Ishikawa (cell line): ENCODE measurements around the gene PARVG.

Experiments used
- CEBPB ChIP-seq: IDR thresholded peaks from 2 replicates; pipeline ENCODE4 v1.6.1; 2012
- CREB1 ChIP-seq: IDR thresholded peaks from 2 replicates; pipeline ENCODE4 v1.6.1; 2012; ENCODE audit warnings: low read depth
- EGR1 ChIP-seq: IDR thresholded peaks from 2 replicates; pipeline ENCODE4 v1.6.1; 2012
- EP300 ChIP-seq: IDR thresholded peaks from 2 replicates; pipeline ENCODE4 v1.6.1; 2012; ENCODE audit warnings: borderline replicate concordance
- FOXM1 ChIP-seq: IDR thresholded peaks from 2 replicates; pipeline ENCODE4 v1.6.1; 2012; ENCODE audit warnings: low read depth, borderline replicate concordance
- NFIC ChIP-seq: IDR thresholded peaks from 2 replicates; pipeline ENCODE4 v1.6.1; 2012
- RAD21 ChIP-seq: IDR thresholded peaks from 2 replicates; pipeline ENCODE4 v1.6.1; 2012; ENCODE audit warnings: low read depth
- TAF1 ChIP-seq: IDR thresholded peaks from 2 replicates; pipeline ENCODE4 v1.6.1; 2012; ENCODE audit warnings: low read depth, mild to moderate bottlenecking
- TCF12 ChIP-seq: IDR thresholded peaks from 2 replicates; pipeline ENCODE4 v1.6.1; 2012; ENCODE audit warnings: low read depth
- TEAD4 ChIP-seq: IDR thresholded peaks from 2 replicates; pipeline ENCODE4 v1.6.1; 2012
- YY1 ChIP-seq: IDR thresholded peaks from 2 replicates; pipeline ENCODE4 v1.6.1; 2012; ENCODE audit warnings: low read depth
- ZBTB7A ChIP-seq: IDR thresholded peaks from 2 replicates; pipeline ENCODE4 v1.6.1; 2012; ENCODE audit warnings: low read depth
- TF ChIP-seq, protein P1 (sequence below): IDR thresholded peaks from 2 replicates; pipeline ENCODE4 v1.6.1; 2012
- TF ChIP-seq, protein P2 (sequence below): IDR thresholded peaks from 2 replicates; pipeline ENCODE4 v1.6.1; 2012; ENCODE audit warnings: low read depth, mild to moderate bottlenecking
- TF ChIP-seq, protein P3 (sequence below): IDR thresholded peaks from 2 replicates; pipeline ENCODE4 v1.6.1; 2012

Gene PARVG

DNA sequence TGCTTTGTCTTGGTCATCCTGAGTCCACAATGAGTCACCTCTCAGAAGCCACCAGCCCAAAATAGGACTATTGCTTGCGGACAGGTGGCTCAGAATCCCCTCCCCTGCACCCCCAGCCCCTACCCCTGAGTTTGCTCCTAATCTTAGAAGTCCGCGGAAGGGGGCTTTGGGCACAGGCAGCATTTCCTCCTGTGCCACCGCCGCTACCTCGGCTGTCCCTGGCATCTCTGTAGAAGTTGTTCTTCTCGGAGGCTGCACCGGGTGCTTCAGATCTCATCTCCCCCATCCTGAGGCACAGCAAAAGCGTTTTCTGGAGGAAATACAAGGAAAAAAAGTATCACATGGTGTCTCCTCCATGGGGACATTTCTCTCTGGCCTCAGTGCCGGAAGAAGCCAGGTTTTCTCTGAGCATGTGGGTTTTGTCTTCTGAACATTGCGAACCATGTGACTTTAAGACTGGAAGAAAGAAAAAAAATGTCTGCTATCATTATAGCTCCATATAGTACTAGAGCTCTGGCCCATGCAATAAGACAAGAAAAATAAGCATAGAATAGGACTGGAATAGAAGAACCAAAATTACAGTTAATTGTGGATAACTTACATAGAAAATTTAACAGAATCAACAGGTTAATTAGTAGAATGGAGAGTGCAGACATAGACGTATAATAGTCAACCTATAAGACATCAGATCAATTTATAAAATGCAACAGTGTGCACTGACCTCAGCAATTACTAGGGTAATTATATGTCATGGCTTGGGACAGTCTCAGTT, 68.8 kb downstream of the PARVG start:
- TF ChIP-seq, protein P1, sequence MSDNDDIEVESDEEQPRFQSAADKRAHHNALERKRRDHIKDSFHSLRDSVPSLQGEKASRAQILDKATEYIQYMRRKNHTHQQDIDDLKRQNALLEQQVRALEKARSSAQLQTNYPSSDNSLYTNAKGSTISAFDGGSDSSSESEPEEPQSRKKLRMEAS, result no peak
- TF ChIP-seq EGR1, result no peak
- no peak for TF ChIP-seq YY1
- TF ChIP-seq NFIC, result no peak
- no peak for TF ChIP-seq TEAD4
- TF ChIP-seq FOXM1, result no peak
- no peak for TF ChIP-seq TAF1
- no peak for TF ChIP-seq TCF12
- TF ChIP-seq, protein P2, sequence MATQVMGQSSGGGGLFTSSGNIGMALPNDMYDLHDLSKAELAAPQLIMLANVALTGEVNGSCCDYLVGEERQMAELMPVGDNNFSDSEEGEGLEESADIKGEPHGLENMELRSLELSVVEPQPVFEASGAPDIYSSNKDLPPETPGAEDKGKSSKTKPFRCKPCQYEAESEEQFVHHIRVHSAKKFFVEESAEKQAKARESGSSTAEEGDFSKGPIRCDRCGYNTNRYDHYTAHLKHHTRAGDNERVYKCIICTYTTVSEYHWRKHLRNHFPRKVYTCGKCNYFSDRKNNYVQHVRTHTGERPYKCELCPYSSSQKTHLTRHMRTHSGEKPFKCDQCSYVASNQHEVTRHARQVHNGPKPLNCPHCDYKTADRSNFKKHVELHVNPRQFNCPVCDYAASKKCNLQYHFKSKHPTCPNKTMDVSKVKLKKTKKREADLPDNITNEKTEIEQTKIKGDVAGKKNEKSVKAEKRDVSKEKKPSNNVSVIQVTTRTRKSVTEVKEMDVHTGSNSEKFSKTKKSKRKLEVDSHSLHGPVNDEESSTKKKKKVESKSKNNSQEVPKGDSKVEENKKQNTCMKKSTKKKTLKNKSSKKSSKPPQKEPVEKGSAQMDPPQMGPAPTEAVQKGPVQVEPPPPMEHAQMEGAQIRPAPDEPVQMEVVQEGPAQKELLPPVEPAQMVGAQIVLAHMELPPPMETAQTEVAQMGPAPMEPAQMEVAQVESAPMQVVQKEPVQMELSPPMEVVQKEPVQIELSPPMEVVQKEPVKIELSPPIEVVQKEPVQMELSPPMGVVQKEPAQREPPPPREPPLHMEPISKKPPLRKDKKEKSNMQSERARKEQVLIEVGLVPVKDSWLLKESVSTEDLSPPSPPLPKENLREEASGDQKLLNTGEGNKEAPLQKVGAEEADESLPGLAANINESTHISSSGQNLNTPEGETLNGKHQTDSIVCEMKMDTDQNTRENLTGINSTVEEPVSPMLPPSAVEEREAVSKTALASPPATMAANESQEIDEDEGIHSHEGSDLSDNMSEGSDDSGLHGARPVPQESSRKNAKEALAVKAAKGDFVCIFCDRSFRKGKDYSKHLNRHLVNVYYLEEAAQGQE, result no peak
- TF ChIP-seq EP300, result no peak
- TF ChIP-seq CREB1, result no peak
- TF ChIP-seq RAD21, result no peak
- TF ChIP-seq CEBPB, result no peak
- TF ChIP-seq, protein P3, sequence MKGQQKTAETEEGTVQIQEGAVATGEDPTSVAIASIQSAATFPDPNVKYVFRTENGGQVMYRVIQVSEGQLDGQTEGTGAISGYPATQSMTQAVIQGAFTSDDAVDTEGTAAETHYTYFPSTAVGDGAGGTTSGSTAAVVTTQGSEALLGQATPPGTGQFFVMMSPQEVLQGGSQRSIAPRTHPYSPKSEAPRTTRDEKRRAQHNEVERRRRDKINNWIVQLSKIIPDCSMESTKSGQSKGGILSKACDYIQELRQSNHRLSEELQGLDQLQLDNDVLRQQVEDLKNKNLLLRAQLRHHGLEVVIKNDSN, result no peak
- TF ChIP-seq ZBTB7A, result no peak

DNA sequence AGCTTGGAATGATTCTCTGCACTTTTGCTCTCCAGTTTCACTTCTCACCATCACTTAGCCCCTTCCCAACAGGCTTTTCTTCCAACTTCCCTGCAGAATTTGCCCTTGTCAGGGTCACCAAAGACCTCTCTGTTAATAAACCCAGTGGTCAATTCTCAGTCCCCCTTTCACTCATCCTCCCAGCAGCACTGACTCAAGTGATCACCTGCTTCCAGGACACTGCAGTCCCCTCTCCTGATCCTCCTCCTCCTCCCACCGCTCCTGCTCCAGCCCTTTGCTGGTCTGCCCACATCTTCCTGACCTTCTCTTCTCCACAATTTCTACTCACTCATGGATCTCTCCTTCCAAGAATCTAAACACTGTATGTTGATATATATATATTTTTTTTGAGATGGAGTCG, 74.1 kb downstream of the PARVG start:
- TF ChIP-seq EP300 (no peak), CEBPB (no peak), TCF12 (no peak), TEAD4 (no peak), NFIC (no peak), ZBTB7A (no peak), TAF1 (no peak)
- TF ChIP-seq, protein P3, result no peak

DNA sequence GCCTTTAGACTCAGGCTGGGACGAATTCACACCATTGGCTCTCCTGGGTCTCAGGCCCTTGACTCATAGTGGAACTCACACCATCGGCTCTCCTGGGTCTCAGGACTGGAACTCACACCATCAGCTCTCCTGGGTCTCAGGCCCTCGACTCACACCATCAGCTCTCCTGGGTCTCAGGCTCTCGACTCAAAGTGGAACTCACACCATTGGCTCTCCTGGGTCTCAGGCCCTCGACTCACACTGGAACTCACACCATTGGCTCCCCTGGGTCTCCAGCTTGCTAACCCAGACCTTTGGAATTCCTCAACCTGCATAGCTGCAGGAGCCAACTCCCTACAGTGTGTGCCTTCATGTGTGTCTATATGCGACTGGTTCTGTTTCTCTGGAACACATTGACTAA, 75.4 kb downstream of the PARVG start:
- TF ChIP-seq RAD21 (no peak), CREB1 (no peak), TCF12 (no peak), TAF1 (no peak), EGR1 (no peak), YY1 (no peak), NFIC (no peak), CEBPB (no peak), EP300 (no peak), ZBTB7A (no peak), TEAD4 (no peak), FOXM1 (no peak)
- TF ChIP-seq, protein P2, result no peak
- TF ChIP-seq, protein P1, result no peak
- TF ChIP-seq, protein P3, result no peak

DNA sequence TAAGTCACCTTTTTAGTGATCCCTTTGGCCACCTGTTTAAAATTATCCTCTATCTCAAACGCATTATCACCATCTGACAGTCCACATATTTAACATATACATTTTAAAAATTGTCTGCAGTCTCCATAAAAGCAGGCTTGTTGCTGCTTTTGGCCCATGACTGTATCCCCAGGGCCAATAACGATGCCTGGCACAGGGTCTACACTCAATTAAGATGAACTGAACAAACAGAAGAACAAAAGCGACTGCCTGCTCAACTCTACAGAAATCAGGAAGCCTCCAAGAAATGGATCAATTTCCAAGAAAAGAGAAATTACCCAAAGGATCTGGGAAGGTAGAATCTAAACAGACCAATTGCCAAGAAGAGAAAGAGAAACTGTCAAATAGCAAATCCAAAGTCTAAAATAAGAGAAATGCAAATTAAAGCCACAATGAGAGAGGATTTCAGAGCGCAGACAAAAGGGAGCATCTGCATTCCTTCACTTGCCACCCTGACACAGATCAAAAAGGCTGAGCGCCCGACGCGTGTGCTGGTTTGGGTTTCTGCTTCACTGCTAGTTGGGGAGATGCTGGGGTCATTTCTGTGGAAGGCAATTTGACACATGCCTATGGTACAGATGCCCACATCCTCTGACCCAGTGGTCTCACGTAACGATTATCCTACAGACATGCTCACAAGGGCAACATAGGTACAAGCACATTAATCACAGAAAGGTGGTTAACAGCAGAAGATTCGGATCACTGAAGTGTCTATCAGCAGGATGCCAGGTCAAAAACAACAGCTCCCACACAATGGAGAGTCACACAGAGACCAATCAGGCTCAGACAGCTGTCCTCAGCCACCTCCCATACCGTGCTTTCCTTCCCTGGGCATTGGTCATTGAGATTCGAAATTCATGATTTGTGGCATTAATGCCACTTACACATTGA, 76.1 kb downstream of the PARVG start:
- TF ChIP-seq RAD21, result no peak
- no peak for TF ChIP-seq TCF12
- TF ChIP-seq NFIC, result no peak
- no peak for TF ChIP-seq YY1
- no peak for TF ChIP-seq EP300
- no peak for TF ChIP-seq FOXM1
- TF ChIP-seq, protein P3, result no peak
- TF ChIP-seq, protein P2, result no peak
- TF ChIP-seq TAF1, result no peak
- no peak for TF ChIP-seq CREB1
- TF ChIP-seq, protein P1, result no peak
- no peak for TF ChIP-seq TEAD4
- TF ChIP-seq CEBPB, result no peak
- TF ChIP-seq ZBTB7A, result no peak
- TF ChIP-seq EGR1, result no peak
